ENCODE results near the gene SMAD6.

DNA sequence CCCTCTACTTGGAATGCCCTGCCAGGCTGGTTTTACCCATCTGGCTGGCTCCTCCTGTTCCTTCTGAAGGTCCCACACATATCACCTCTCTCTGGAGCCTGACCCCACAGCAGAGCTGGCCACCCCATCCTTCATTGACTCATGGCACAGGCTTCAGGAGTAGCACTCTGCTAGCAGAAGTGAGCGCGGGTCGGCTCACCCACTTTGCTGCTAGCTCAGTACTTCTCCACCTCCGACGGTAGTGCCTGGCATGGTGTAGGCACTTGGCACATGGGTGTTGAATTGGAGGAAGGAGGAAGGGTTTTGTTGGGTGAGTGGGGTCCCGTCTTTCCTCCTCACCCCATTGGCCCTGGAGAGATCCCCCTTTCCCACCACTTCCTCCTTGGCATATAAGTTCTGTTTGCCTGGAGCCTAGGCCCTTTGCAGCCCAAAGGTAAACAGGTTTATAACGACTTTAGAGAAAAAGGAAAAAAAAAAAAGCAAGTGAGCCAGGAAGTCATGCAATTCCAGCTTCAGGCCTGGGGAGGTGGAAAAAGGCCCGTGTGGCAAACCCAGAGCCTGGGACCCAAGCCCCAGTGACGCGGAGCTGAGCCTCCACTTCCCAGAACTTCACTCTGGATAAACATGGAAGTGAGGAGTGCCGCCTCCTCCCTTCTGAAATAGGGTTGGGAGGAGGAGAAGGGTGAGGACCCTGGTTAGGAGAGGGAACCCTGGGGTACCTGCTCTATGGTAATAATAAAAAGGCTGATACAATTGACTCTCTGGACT, 35.4 kb downstream of the SMAD6 start:
- TF ChIP-seq YY1 (IDR thresholded peaks at IDR 0.05; ENCODE audit: low read depth) (no peak), POLR2AphosphoS5 (IDR thresholded peaks at IDR 0.05; ENCODE audit: low read depth, low read length) (no peak), FOXM1 (IDR thresholded peaks at IDR 0.05; ENCODE audit: low read depth) (no peak), RAD21 (IDR thresholded peaks at IDR 0.05; ENCODE audit: low read length) (no peak), MXI1 (IDR thresholded peaks at IDR 0.05; ENCODE audit: low read depth, low read length) (no peak)
- TF ChIP-seq, protein P1, sequence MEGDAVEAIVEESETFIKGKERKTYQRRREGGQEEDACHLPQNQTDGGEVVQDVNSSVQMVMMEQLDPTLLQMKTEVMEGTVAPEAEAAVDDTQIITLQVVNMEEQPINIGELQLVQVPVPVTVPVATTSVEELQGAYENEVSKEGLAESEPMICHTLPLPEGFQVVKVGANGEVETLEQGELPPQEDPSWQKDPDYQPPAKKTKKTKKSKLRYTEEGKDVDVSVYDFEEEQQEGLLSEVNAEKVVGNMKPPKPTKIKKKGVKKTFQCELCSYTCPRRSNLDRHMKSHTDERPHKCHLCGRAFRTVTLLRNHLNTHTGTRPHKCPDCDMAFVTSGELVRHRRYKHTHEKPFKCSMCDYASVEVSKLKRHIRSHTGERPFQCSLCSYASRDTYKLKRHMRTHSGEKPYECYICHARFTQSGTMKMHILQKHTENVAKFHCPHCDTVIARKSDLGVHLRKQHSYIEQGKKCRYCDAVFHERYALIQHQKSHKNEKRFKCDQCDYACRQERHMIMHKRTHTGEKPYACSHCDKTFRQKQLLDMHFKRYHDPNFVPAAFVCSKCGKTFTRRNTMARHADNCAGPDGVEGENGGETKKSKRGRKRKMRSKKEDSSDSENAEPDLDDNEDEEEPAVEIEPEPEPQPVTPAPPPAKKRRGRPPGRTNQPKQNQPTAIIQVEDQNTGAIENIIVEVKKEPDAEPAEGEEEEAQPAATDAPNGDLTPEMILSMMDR (IDR thresholded peaks at IDR 0.05) = no peak
- TF ChIP-seq, protein P2, sequence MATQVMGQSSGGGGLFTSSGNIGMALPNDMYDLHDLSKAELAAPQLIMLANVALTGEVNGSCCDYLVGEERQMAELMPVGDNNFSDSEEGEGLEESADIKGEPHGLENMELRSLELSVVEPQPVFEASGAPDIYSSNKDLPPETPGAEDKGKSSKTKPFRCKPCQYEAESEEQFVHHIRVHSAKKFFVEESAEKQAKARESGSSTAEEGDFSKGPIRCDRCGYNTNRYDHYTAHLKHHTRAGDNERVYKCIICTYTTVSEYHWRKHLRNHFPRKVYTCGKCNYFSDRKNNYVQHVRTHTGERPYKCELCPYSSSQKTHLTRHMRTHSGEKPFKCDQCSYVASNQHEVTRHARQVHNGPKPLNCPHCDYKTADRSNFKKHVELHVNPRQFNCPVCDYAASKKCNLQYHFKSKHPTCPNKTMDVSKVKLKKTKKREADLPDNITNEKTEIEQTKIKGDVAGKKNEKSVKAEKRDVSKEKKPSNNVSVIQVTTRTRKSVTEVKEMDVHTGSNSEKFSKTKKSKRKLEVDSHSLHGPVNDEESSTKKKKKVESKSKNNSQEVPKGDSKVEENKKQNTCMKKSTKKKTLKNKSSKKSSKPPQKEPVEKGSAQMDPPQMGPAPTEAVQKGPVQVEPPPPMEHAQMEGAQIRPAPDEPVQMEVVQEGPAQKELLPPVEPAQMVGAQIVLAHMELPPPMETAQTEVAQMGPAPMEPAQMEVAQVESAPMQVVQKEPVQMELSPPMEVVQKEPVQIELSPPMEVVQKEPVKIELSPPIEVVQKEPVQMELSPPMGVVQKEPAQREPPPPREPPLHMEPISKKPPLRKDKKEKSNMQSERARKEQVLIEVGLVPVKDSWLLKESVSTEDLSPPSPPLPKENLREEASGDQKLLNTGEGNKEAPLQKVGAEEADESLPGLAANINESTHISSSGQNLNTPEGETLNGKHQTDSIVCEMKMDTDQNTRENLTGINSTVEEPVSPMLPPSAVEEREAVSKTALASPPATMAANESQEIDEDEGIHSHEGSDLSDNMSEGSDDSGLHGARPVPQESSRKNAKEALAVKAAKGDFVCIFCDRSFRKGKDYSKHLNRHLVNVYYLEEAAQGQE (IDR thresholded peaks at IDR 0.05; ENCODE audit: low read depth, low read length) = no peak
- TF ChIP-seq, protein P3, sequence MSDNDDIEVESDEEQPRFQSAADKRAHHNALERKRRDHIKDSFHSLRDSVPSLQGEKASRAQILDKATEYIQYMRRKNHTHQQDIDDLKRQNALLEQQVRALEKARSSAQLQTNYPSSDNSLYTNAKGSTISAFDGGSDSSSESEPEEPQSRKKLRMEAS (IDR thresholded peaks at IDR 0.05; ENCODE audit: low read depth) = no peak

Data from SK-N-SH (cell line).